OCI-LY1 (cell line): ENCODE measurements around the gene DPP6.

Source experiments
- H2AFZ ChIP-seq: fragments of 200-600 bp; sonication (generic), shearing (Covaris generic); 2 replicates; pipeline ENCODE4 v1.6.0; 2014; ENCODE audit warnings: antibody characterized with exemption, mild to moderate bottlenecking, low read length
- H3F3A ChIP-seq: fragments of 200-600 bp; sonication (generic), shearing (Covaris generic); 2 replicates; pipeline ENCODE4 v1.6.0; 2014; ENCODE audit warnings: mild to moderate bottlenecking, antibody characterized with exemption, low read length, moderate library complexity; ENCODE audit not compliant: insufficient read depth
- H3K27ac ChIP-seq: fragments of 200-600 bp; sonication (generic); 2 replicates; pipeline ENCODE4 v1.5.1; 2014; ENCODE audit warnings: low read length, mixed run types, mild to moderate bottlenecking, low read depth; ENCODE audit not compliant: poor library complexity, severe bottlenecking
- H3K27me3 ChIP-seq: fragments of 200-600 bp; sonication (generic); 2 replicates; pipeline ENCODE4 v1.6.0; 2014; ENCODE audit warnings: antibody characterized with exemption, mild to moderate bottlenecking, low read length, moderate library complexity; ENCODE audit not compliant: insufficient read depth
- H3K36me3 ChIP-seq: fragments of 200-600 bp; sonication (generic); 2 replicates; pipeline ENCODE4 v1.6.1; 2014; ENCODE audit warnings: mild to moderate bottlenecking, antibody characterized with exemption, low read length, moderate library complexity, mixed read lengths; ENCODE audit not compliant: insufficient read depth
- H3K4me1 ChIP-seq: fragments of 200-600 bp; sonication (generic); 2 replicates; pipeline ENCODE4 v1.5.1; 2014; ENCODE audit warnings: mild to moderate bottlenecking, low read length, moderate library complexity; ENCODE audit not compliant: insufficient read depth, severe bottlenecking
- H3K4me2 ChIP-seq: fragments of 200-600 bp; sonication (generic), shearing (Covaris generic); 2 replicates; pipeline ENCODE4 v1.6.1; 2014; ENCODE audit warnings: low read length
- H3K4me3 ChIP-seq: fragments of 200-600 bp; sonication (generic); 2 replicates; pipeline ENCODE4 v1.5.1; 2014; ENCODE audit warnings: low read length, low read depth, mild to moderate bottlenecking, mixed read lengths; ENCODE audit not compliant: poor library complexity, severe bottlenecking
- H3K79me2 ChIP-seq: fragments of 200-600 bp; shearing (Covaris generic); 2 replicates; pipeline ENCODE4 v1.6.1; 2016; ENCODE audit warnings: mixed run types, low read length, mixed read lengths; ENCODE audit not compliant: insufficient read depth
- H3K9ac ChIP-seq: fragments of 200-600 bp; sonication (generic), shearing (Covaris generic); 2 replicates; pipeline ENCODE4 v1.6.1; 2014; ENCODE audit warnings: mild to moderate bottlenecking, low read length, mixed read lengths
- H3K9me2 ChIP-seq: fragments of 200-600 bp; sonication (generic), shearing (Covaris generic); 2 replicates; pipeline ENCODE4 v1.6.1; 2014; ENCODE audit warnings: low read depth, mild to moderate bottlenecking, low read length, mixed read lengths
- H3K9me3 ChIP-seq: fragments of 200-600 bp; shearing (Covaris generic); 2 replicates; pipeline ENCODE4 v1.6.1; 2014; ENCODE audit warnings: low read length, mixed read lengths
- H4K20me1 ChIP-seq: fragments of 200-600 bp; sonication (generic), shearing (Covaris generic); 2 replicates; pipeline ENCODE4 v1.6.0; 2016; ENCODE audit warnings: mild to moderate bottlenecking, low read length; ENCODE audit not compliant: insufficient read depth
- EZH2 ChIP-seq: fragments of 200-600 bp; sonication (generic), shearing (Covaris generic); IDR thresholded peaks from 2 replicates; pipeline ENCODE4 v1.8.0; 2017; ENCODE audit warnings: borderline replicate concordance, mixed run types, mild to moderate bottlenecking, antibody characterized with exemption, low read length, moderate library complexity, mixed read lengths
- TF ChIP-seq, protein P1 (sequence below): fragments of 200-600 bp; sonication (generic), shearing (Covaris generic); IDR thresholded peaks from 2 replicates; pipeline ENCODE4 v1.5.1; 2017; ENCODE audit warnings: mild to moderate bottlenecking, antibody characterized with exemption, low read length, moderate library complexity, mixed read lengths

Gene DPP6

DNA sequence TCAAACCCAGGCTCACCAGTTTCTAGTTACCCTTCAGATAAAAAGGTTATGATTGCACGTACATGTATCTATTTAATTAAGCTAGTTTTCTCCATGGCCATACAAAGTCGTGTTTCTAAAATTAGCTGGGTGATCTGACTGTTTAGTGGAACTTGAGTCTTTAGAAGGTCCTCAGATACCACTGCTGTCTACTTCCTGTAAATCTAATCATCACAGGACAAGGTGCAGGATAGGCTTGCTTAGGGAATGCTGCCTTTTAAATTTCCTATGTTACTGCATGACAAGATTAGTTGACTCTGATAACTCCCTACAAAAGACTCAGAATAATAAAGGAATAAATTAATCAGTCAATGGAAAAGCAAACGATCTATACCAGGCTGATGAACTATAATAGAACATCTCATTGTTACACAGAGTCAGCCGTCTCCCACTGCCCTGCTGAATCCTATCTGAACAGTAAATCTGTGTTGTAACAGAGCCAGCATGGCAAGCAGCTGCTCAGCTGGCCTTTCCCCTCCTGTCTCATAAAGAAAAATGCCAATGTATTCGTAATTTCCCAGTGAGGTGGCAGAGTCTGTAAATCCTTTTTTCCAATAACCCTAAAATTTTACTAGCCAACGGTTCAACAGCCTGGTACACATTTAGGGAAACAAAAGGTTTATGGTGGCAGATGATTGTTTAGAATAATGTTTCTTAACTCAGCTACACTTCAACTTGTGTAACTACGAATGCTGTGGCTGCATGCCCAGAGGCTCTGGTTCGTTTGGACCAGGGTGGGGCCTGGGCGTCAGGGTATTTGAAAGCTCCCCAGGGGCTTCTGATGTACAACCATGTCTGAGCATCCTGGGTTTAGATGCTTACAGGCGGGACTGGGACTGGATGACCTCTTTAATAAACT is 632.7 kb downstream of the DPP6 start:
- Histone ChIP-seq H3K4me1 (no peaks in the 10 kb centered on the region), H3K4me3 (no peak overlapping the region), H3K27me3 (no peaks in the 10 kb centered on the region), H4K20me1 (no peaks in the 10 kb centered on the region), H3F3A (no peaks in the 10 kb centered on the region), H3K27ac (no peak overlapping the region), H3K9me2 (no peaks in the 10 kb centered on the region), H3K9me3 (no peaks in the 10 kb centered on the region), H3K9ac (no peak overlapping the region), H3K36me3 (no peaks in the 10 kb centered on the region), H3K79me2 (no peaks in the 10 kb centered on the region), H3K4me2 (no peak overlapping the region), H2AFZ (no peak overlapping the region)
- TF ChIP-seq, protein P1, sequence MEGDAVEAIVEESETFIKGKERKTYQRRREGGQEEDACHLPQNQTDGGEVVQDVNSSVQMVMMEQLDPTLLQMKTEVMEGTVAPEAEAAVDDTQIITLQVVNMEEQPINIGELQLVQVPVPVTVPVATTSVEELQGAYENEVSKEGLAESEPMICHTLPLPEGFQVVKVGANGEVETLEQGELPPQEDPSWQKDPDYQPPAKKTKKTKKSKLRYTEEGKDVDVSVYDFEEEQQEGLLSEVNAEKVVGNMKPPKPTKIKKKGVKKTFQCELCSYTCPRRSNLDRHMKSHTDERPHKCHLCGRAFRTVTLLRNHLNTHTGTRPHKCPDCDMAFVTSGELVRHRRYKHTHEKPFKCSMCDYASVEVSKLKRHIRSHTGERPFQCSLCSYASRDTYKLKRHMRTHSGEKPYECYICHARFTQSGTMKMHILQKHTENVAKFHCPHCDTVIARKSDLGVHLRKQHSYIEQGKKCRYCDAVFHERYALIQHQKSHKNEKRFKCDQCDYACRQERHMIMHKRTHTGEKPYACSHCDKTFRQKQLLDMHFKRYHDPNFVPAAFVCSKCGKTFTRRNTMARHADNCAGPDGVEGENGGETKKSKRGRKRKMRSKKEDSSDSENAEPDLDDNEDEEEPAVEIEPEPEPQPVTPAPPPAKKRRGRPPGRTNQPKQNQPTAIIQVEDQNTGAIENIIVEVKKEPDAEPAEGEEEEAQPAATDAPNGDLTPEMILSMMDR, result no peak
- TF ChIP-seq EZH2, result no peak

DNA sequence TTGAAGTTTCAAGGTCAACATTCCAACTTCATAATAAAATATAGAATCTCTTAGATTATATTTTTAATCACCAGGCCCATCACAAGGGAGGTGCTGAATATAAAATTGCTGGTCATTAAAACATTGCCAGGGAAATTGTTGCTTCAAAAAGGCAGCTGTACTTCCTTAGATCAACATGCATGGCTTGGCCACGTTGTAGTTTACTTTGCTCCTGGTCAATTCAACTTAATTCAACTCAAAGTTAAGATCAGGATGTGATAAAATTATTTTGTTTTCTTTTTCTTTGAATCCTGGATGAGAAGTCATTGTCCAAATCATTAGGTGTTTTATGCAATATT is 633.3 kb downstream of the DPP6 start:
- Histone ChIP-seq H3K9me2 (no peaks in the 10 kb centered on the region), H3F3A (no peaks in the 10 kb centered on the region), H2AFZ (no peak overlapping the region), H4K20me1 (no peaks in the 10 kb centered on the region), H3K79me2 (no peaks in the 10 kb centered on the region), H3K27ac (no peak overlapping the region), H3K9me3 (no peaks in the 10 kb centered on the region), H3K4me3 (no peak overlapping the region), H3K36me3 (no peaks in the 10 kb centered on the region), H3K4me2 (no peak overlapping the region), H3K4me1 (no peaks in the 10 kb centered on the region), H3K27me3 (no peaks in the 10 kb centered on the region; the same call in 1 of the 2 replicates), H3K9ac (no peak overlapping the region)
- no peak for TF ChIP-seq EZH2
- TF ChIP-seq, protein P1, result no peak

DNA sequence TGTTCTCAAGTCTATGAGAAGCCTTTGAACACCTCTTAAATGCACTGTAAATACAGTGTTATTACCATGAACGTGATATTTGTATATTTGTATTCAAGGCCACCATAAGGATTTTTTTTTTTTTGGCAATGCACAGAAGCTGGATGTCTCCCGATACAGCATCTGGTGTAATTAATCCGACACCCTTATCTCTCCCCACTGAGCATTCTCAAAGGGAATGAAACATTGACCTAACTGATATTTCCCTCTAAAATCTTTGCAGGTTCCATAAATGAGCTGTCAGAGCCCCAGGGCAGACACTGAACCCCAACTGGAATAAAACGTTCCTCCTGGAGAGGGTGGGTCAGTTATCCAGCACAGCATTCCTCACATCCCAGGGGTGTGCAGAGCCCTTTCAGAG is 634.1 kb downstream of the DPP6 start:
- Histone ChIP-seq H3K9me3 (no peaks in the 10 kb centered on the region), H3K79me2 (no peaks in the 10 kb centered on the region), H3K27ac (no peak overlapping the region), H3K4me1 (no peaks in the 10 kb centered on the region), H3K4me3 (no peak overlapping the region), H3F3A (no peaks in the 10 kb centered on the region), H2AFZ (no peak overlapping the region), H3K4me2 (no peak overlapping the region), H3K27me3 (no peaks in the 10 kb centered on the region; the same call in 1 of the 2 replicates), H3K9me2 (no peaks in the 10 kb centered on the region), H4K20me1 (no peaks in the 10 kb centered on the region), H3K36me3 (no peaks in the 10 kb centered on the region), H3K9ac (no peak overlapping the region)
- TF ChIP-seq, protein P1, result no peak
- no peak for TF ChIP-seq EZH2
